Tibial nerve (tissue), 4 donors: ENCODE results near the gene NFIA.

ENCODE experiments used
- CTCF ChIP-seq, 5 experiments: fragments of 200-600 bp in 3 of 5; fragments of 450-650 bp in 2 of 5; sonication (generic) in 3 of 5; IDR thresholded peaks; one replicate each; pipeline ENCODE4 v1.5.1; 2016 to 2019; ENCODE audit warnings: antibody characterized with exemption in 5 of 5, mild to moderate bottlenecking in 3 of 5, moderate library complexity in 2 of 5
- EP300 ChIP-seq, 2 donors: sonication (generic); formaldehyde crosslinking; IDR thresholded peaks; one replicate each; pipeline ENCODE4 v1.6.1; 2017; ENCODE audit warnings: antibody characterized with exemption in 2 of 2, mild to moderate bottlenecking in 1 of 2

DNA sequence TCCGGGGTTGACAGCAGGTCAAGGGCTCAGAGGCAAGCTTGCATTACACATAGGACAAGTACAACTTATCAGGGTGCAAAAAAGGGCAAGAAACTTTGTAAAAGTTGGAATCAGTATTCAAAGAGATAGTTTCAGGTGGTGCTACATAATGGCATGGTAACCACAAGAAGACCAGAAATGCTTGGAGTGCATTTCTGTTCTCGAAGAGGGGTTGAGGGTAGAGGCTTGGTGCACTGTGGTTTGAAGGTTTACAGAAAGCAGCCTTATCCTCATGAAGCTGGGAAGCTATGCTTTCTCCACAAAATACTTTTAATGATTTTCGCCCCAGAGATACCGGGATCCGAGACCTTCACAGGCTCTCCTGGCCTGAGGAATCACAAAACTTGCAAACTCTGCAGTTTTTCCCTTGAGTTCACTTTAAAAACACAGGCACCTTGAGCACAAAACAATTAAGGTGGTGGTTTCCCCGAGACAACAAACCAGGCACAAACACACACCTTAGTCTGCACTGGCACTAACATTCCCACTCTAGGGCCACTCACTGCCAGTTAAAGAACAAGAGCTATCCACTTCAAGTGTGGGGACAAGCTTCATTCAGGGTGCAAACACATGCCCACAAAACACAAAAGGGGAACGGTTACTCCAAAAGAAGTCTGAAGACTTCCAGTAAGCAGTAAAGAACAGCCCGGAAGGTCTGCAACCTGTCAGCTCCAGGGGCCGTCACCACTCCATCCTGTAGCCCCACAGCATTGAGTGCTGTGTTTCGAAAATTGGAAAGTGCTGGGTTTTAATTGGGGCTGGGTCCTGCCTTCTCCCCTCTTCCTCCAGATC lies 29.8 kb upstream of the NFIA start:
- TF ChIP-seq CTCF (IDR thresholded peaks at IDR 0.05) (no peak), EP300 (IDR thresholded peaks at IDR 0.05) (no peak)
